ENCODE measurements around the gene ACAD8.

- no peak for TF ChIP-seq CTCF (optimal IDR thresholded peaks at IDR 0.05 in 1 of 3, IDR thresholded peaks at IDR 0.05 in 1 of 3, conservative IDR thresholded peaks at IDR 0.05 in 1 of 3; ENCODE audit: extremely low read depth in 1 of 3, insufficient read depth in 2 of 3, low read length in 3 of 3)
- TF ChIP-seq EZH2 (IDR thresholded peaks at IDR 0.05; ENCODE audit: low read length) = no peak
These were observed 3.1 kb upstream of the ACAD8 start for GRCh38 chr11:134250246-134250645.

Measured in keratinocyte (primary cell).